K562 (cell line): ENCODE measurements around the gene HLCS. TPM values are rescaled to one million over a fixed set of nuclear protein-coding genes. Genes with fewer than 3 reads are reported as not detected.

ENCODE experiments used
- ATAC-seq: fragments of 200-7000 bp; cut with Tn5 transposase; 3 replicates; pipeline ENCODE4 v1.9.1; 2020; ENCODE audit warnings: moderate library complexity
- BruUV-seq: library from RNA; stranded (reverse); fragments of 400-500 nt; replicated peaks from 2 replicates; lab custom pipeline; 2021; lab: Mats Ljungman, UMichigan
- CTCF ChIA-PET: fragments of 300-600 bp; formaldehyde crosslinking; extraction: SDS; loops from one replicate; lab custom pipeline; 2021; ENCODE audit warnings: low intra/inter-chr PET ratio; lab: Yijun Ruan, JAX
- POLR2A ChIA-PET: fragments of 300-600, 350-650 bp; sonication (Branson Sonifier 250); formaldehyde crosslinking; extraction: SDS; loops from one replicate; lab custom pipeline; 2021; ENCODE audit warnings: antibody characterized with exemption, inconsistent platforms; lab: Yijun Ruan, JAX
- DNase-seq, 4 experiments: peaks; one replicate each; pipeline versions ENCODE4 v3.0.0 to v3.0.0-alpha.2; 2011 to 2018; ENCODE audit warnings: low spot score in 3 of 4, mixed read lengths in 3 of 4; ENCODE audit errors: extremely low read depth in 1 of 4
- FAIRE-seq: peaks from 2 replicates; lab custom pipeline; 2011; peaks lifted over from hg19 to GRCh38; lab: Jason Lieb, UNC
- H2AFZ ChIP-seq: 2 replicates; pipeline ENCODE4 v1.6.0; 2011; ENCODE audit warnings: low read depth, low read length, control low read depth, inconsistent platforms
- H3K27ac ChIP-seq: fragments of 200-600 bp; 3 replicates; pipeline ENCODE4 v1.8.0; 2011; ENCODE audit warnings: low read depth, mild to moderate bottlenecking, control low read depth, inconsistent platforms, low read length, moderate library complexity, mixed read lengths; ENCODE audit errors: extremely low read depth
- H3K27me3 ChIP-seq, 2 experiments: fragments of 300-600 bp in 1 of 2; 2 replicates in 1 of 2; 3 replicates in 1 of 2; pipeline versions ENCODE4 v1.6.0 to v1.8.0; 2011; ENCODE audit warnings: inconsistent platforms in 2 of 2, low read length in 2 of 2, mild to moderate bottlenecking in 1 of 2, mixed read lengths in 1 of 2, moderate library complexity in 1 of 2; ENCODE audit not compliant: control insufficient read depth in 2 of 2, insufficient read depth in 2 of 2
- H3K36me3 ChIP-seq: fragments of 300-600 bp; 3 replicates; pipeline ENCODE4 v1.8.0; 2011; ENCODE audit warnings: mild to moderate bottlenecking, low read length, inconsistent platforms; ENCODE audit not compliant: control insufficient read depth, insufficient read depth
- H3K4me1 ChIP-seq, 2 experiments: fragments of 200-600 bp in 1 of 2; replicated peaks in 1 of 2; 2 replicates in 1 of 2; 3 replicates in 1 of 2; pipeline versions ENCODE4 v1.5.1 to v1.8.0; 2011; ENCODE audit warnings: inconsistent platforms in 2 of 2, low read length in 2 of 2, mild to moderate bottlenecking in 1 of 2, mixed read lengths in 1 of 2, moderate library complexity in 1 of 2; ENCODE audit not compliant: control insufficient read depth in 2 of 2, insufficient read depth in 2 of 2
- H3K4me2 ChIP-seq: 2 replicates; pipeline ENCODE4 v1.6.1; 2011; ENCODE audit warnings: low read length, control low read depth, inconsistent platforms, mixed read lengths; ENCODE audit not compliant: insufficient read depth
- H3K4me3 ChIP-seq: fragments of 200-600 bp; sonication (generic), shearing (Covaris generic); 2 replicates; pipeline ENCODE4 v1.5.1; 2016; ENCODE audit warnings: control low read depth, inconsistent platforms
- H3K79me2 ChIP-seq: fragments of 200-600 bp; 3 replicates; pipeline ENCODE4 v1.8.0; 2011; ENCODE audit warnings: low read length, inconsistent platforms; ENCODE audit not compliant: control insufficient read depth, insufficient read depth
- H3K9ac ChIP-seq, 2 experiments: 2 replicates each; pipeline versions ENCODE4 v1.6.0 to v1.6.1; 2011; ENCODE audit warnings: low read depth in 2 of 2, low read length in 2 of 2, control low read depth in 1 of 2, inconsistent platforms in 1 of 2, mild to moderate bottlenecking in 1 of 2, mixed read lengths in 1 of 2; ENCODE audit not compliant: insufficient read depth in 1 of 2
- H3K9me1 ChIP-seq: one replicate; pipeline ENCODE4 v1.6.0; 2011; ENCODE audit warnings: inconsistent platforms, mild to moderate bottlenecking, low read length, moderate library complexity; ENCODE audit not compliant: control insufficient read depth, insufficient read depth
- H3K9me3 ChIP-seq: replicated peaks from 2 replicates; pipeline ENCODE4 v1.5.1; 2011; ENCODE audit warnings: low read depth, low read length, inconsistent platforms; ENCODE audit not compliant: control insufficient read depth, insufficient read depth
- H4K20me1 ChIP-seq: replicated peaks from 2 replicates; pipeline ENCODE4 v1.6.1; 2011; ENCODE audit warnings: low read length, inconsistent platforms, mixed read lengths; ENCODE audit not compliant: control insufficient read depth, insufficient read depth
- DMBX1 ChIP-seq: fragments of 250-450 bp; sonication (Bioruptor Pico); IDR thresholded peaks from 2 replicates; pipeline ENCODE4 v1.8.0; 2022; ENCODE audit warnings: inconsistent platforms, mild to moderate bottlenecking, moderate library complexity, borderline replicate concordance
- FOXP4 ChIP-seq: sonication (generic); formaldehyde crosslinking; IDR thresholded peaks from 2 replicates; pipeline ENCODE4 v1.8.0; 2022; ENCODE audit warnings: mild to moderate bottlenecking, missing genetic modification reagents, borderline replicate concordance
- PCBP2 ChIP-seq: fragments of 200-400 bp; formaldehyde crosslinking; IDR thresholded peaks from 2 replicates; pipeline ENCODE4 v1.6.1; 2018; ENCODE audit warnings: low read length, low read depth, mild to moderate bottlenecking, moderate library complexity; ENCODE audit not compliant: poor library complexity, severe bottlenecking
- WGBS: fragments of 100-300 bp; shearing (Covaris generic); methylation state at CpG from one replicate; pipeline ENCODE4 v1.1.6; 2016; ENCODE audit warnings: low coverage, mixed read lengths; ENCODE audit not compliant: insufficient coverage; ENCODE audit errors: missing lambda C conversion rate; 5-methylcytosine and 5-hydroxymethylcytosine counted together
- in situ Hi-C: fragments of 300-500 bp; cut with MboI; formaldehyde crosslinking; loops from 4 replicates; pipeline ENCODE4 v1.15.0; 2018; ENCODE audit warnings: inconsistent platforms, mixed read lengths
- intact Hi-C: fragments of 100-400 bp; cut with micrococcal nuclease; formaldehyde crosslinking; loops from 2 replicates; pipeline ENCODE4 v1.14.2; 2022
- polyA plus RNA-seq, 8 experiments: library from polyadenylated mRNA; depleted of rRNA in 4 of 8; stranded (reverse) in 5 of 8; unstranded in 3 of 8; fragments of >200 nt; fragmentation: Nextera tagmentation in 2 of 8; fragmentation: Illumina TruSeq in 1 of 8; extraction: Ambion mirVana in 2 of 8; extraction: Trizol in 1 of 8; gene quantifications; 2 replicates each; pipeline versions ENCODE4 v1.2.1 to v1.2.3, GENCODE V29; 2011 to 2014; ENCODE audit warnings: inconsistent platforms in 1 of 8, missing spikeins in 1 of 8
- total RNA-seq, 7 experiments: library from RNA; depleted of rRNA in 6 of 7; stranded (reverse); fragments of >200 nt in 6 of 7; fragmentation: Illumina TruSeq in 2 of 7; extraction: Trizol in 2 of 7; gene quantifications; 2 replicates each; pipeline versions ENCODE4 v1.2.1 to v1.2.3, GENCODE V29; 2011 to 2021; ENCODE audit warnings: low replicate concordance in 1 of 7

The HLCS gene
- total and polyA plus RNA-seq, 9 of the 15 experiments (the other 6 are each of a cell fraction or from before 2014, with no cell fraction given): 3.0 to 21.5 (median 17.1) TPM

GRCh38 chr21:36791695-36792470, 174.6 kb downstream of the HLCS start:
- Histone ChIP-seq H2AFZ (no peak overlapping the region), H3K4me3 (no peak overlapping the region), H3K9me1 (no peaks in the 10 kb centered on the region), H3K36me3 (no peaks in the 10 kb centered on the region), H3K79me2 (no peaks in the 10 kb centered on the region), H3K4me2 (no peak overlapping the region), H3K4me1 (peaks cover 0 to 6% of the 10 kb centered on the region in 2 experiments; a peak in 2 of 5 replicates), H3K9ac (no peak overlapping the region), H4K20me1 (no peaks in the 10 kb centered on the region), H3K9me3 (no peaks in the 10 kb centered on the region; the same call in 1 of the 2 replicates), H3K27ac (no peak overlapping the region)
- FAIRE-seq (no peak), ATAC-seq (no peak)
- in situ Hi-C loops: no loop called here
- ChIA-PET CTCF (no interaction called here), POLR2A (interaction anchor here (0.6 kb wide), 1 partner anchor 1349 kb away, joined by 4 read pairs; no protein-coding TSS in a partner anchor)
- BruUV-seq: no TSS peak
- intact Hi-C loops: no loop called here
- TF ChIP-seq PCBP2: no peak
- no peak for TF ChIP-seq DMBX1 (CRISPR knock-in tag)
- TF ChIP-seq FOXP4 (CRISPR knock-in tag): no peak
- TF ChIP-seq, all 486 proteins: peak for 0
- 67% methylated on average over 21 of the region's 21 CpGs for WGBS
- no peaks in the 10 kb centered on the region for H3K27me3 ChIP-seq
- no peak for DNase-seq
